Parietal lobe (tissue), 1 donor: Measurements from ENCODE around the gene MAGEB4. TPM values are rescaled to one million over a fixed set of nuclear protein-coding genes. Genes with fewer than 3 reads are reported as not detected.

ENCODE experiments used
- total RNA-seq: library from RNA; depleted of rRNA; stranded (reverse); fragments of >200 nt; gene quantifications from one replicate; pipeline ENCODE4 v1.2.3, GENCODE V29; 2014

MAGEB4 gene, protein sequence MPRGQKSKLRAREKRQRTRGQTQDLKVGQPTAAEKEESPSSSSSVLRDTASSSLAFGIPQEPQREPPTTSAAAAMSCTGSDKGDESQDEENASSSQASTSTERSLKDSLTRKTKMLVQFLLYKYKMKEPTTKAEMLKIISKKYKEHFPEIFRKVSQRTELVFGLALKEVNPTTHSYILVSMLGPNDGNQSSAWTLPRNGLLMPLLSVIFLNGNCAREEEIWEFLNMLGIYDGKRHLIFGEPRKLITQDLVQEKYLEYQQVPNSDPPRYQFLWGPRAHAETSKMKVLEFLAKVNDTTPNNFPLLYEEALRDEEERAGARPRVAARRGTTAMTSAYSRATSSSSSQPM
- total RNA-seq, result not detected

DNA sequence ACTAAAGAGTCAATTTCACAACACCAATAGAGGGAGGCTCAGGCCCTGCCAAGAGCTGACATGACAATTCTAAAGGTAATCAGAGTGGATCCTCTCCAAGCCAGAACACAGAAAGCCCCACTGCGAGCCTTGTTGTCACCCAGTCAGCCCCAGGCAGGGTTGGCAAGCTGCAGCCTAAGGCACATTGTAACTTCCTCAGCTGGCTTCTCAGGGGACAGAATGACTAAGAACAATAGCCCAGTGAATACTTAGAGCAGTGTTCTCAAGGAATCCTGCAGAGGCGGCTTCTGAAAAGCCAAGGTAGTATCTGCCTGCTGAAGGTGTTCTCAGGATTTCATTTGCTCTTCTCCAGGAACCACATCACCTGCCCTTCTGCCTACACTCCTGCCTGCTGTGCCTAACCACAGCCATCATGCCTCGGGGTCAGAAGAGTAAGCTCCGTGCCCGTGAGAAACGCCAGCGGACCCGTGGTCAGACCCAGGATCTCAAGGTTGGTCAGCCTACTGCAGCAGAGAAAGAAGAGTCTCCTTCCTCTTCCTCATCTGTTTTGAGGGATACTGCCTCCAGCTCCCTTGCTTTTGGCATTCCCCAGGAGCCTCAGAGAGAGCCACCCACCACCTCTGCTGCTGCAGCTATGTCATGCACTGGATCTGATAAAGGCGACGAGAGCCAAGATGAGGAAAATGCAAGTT lies at the start of gene MAGEB4:
Gene MAGEB4 (plus strand): TSS at position 277 of the 692 bp plus-strand sequence. CDS start 136 bp downstream, at position 413.

DNA sequence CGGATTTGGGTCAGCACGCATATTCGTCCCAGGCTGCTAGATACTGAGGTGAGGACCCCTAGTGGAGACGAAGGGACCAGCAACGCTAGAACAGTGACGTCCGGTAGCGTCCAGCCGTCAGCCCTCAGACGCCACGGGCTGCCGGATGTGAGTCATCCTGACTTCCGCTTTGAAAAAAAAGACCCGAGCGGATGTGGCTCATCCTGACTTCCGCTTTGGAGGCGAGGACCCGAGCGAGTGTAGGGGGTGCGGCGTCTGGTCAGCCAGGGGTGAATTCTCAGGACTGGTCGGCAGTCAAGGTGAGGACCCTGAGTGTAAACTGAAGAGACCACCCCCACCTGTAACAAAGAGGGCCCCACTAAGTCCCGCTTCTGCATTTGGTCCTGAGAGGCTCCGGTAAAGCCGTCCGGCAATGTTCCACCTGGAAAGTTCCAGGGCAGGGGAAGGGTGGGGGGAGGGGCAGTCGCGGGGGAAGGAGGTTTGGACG lies 26.4 kb upstream of the MAGEB4 start, which contains the start of gene MAGEB2:
Gene MAGEB2 (plus strand): TSS at position 207 of the 487 bp plus-strand sequence. CDS start 3,018 bp downstream, outside the sequence.

DNA sequence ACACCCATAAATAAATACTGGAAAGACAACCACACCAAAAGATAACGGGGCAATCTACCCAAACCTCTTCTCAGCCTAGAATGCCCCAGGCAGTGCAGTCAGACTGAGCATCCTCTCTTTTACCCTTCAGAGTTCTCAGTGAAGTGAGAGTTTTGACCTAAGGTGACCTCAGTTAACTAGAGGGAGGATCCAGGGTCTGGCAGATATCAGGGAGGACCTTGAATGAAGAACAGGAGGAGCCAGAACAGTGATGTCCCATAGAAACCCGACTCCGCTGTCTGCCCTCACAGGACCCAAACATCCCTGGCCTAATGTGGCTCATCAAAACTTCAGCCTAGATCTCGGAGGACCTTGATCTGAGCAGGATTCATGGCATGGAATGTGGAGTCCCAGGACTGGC lies 11.4 kb upstream of the MAGEB4 start, which contains the start of gene MAGEB3:
Gene MAGEB3 (plus strand): TSS at position 263 of the 400 bp plus-strand sequence. CDS start 5,268 bp downstream, outside the sequence.

DNA sequence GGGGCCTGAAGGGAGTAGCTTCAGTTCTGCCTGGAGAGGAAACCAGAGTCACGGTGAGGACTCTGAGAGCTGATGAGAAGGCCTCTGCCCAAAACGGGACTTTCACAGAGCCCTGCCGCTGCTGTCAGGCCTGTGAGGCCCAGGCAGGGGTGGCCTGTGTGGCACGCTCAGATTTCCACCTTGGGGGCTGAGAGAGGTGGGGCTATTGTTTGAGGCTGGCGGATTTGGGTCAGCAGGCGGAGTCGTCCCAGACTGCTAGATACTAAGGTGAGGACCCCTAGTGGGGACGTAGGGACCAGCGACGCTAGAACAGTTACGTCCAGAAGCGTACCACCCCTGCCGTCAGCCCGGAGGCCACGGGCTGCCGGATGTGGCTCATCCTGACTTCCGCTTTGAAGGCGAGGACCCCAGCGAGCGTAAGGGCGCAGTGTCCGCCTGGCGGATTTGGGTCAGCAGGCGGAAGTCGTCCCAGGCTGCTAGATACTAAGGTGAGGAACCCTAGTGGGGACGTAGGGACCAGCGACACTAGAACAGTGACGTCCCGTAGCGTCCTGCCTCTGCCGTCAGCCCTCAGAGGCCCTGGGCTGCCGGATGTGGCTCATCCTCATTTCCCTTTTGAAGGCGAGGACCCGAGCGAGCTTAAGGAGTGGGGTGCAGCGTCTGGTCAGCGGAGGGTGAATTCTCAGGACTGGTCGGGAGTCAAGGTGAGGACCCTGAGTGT lies 5.1 kb downstream of the MAGEB4 start, which contains the start of gene MAGEB1:
Gene MAGEB1 (plus strand): TSS at position 378 of the 721 bp plus-strand sequence. CDS start 3,348 bp downstream, outside the sequence.

Other genes starting within 250 kb of the MAGEB4 start
- not detected for gene MAGEB2, start 26.4 kb upstream of the MAGEB4 start, total RNA-seq
- gene MAGEB3, start 11.3 kb upstream of the MAGEB4 start, total RNA-seq, result not detected
- not detected for gene MAGEB1, start 5.1 kb downstream of the MAGEB4 start, total RNA-seq
- 0.31 TPM for gene NR0B1, start 67.4 kb downstream of the MAGEB4 start, total RNA-seq